Panc1 (cell line): ENCODE data around the gene ICA1. TPM values are rescaled to one million over a fixed set of nuclear protein-coding genes. Genes with fewer than 3 reads are reported as not detected.

Experiments used
- ATAC-seq: fragments of 200-7000 bp; cut with Tn5 transposase; 2 replicates; pipeline ENCODE4 v1.9.1; 2020; ENCODE audit warnings: mild to moderate bottlenecking, moderate library complexity
- BruUV-seq: library from RNA; stranded (reverse); fragments of 400-500 nt; replicated peaks from 2 replicates; lab custom pipeline; 2021; lab: Mats Ljungman, UMichigan
- CTCF ChIA-PET: fragments of 300-600 bp; sonication (Branson Sonifier 250); formaldehyde crosslinking; loops from one replicate; lab custom pipeline; 2022; ENCODE audit warnings: antibody characterized with exemption; lab: Charles Lee
- POLR2A ChIA-PET: fragments of 300-600 bp; sonication (Branson Sonifier 250); formaldehyde crosslinking; loops from one replicate; lab custom pipeline; 2022; ENCODE audit warnings: antibody characterized with exemption; lab: Charles Lee
- DNase-seq: peaks from one replicate; pipeline ENCODE4 v3.0.0-alpha.2; 2010; ENCODE audit warnings: low read depth, low spot score
- H3K27ac ChIP-seq: 2 replicates; pipeline ENCODE4 v1.5.1; 2011; ENCODE audit warnings: mild to moderate bottlenecking, low read length, inconsistent platforms
- H3K27me3 ChIP-seq: fragments of 200-500 bp; sonication (Bioruptor generic); 2 replicates; pipeline ENCODE4 v1.6.0; 2014; ENCODE audit warnings: low read length, inconsistent platforms; ENCODE audit not compliant: control insufficient read depth, insufficient read depth
- H3K36me3 ChIP-seq: fragments of 200-500 bp; sonication (Bioruptor generic); 2 replicates; pipeline ENCODE4 v1.5.1; 2014; ENCODE audit warnings: inconsistent platforms, mild to moderate bottlenecking, low read length, moderate library complexity; ENCODE audit not compliant: control insufficient read depth, insufficient read depth
- H3K4me1 ChIP-seq: 2 replicates; pipeline ENCODE4 v1.5.1; 2011; ENCODE audit warnings: inconsistent platforms, mild to moderate bottlenecking, low read length, moderate library complexity; ENCODE audit not compliant: control insufficient read depth, insufficient read depth
- H3K4me3 ChIP-seq, 2 experiments: 2 replicates each; pipeline ENCODE4 v1.5.1; 2011 to 2012; ENCODE audit warnings: low read depth in 2 of 2, low read length in 2 of 2, mild to moderate bottlenecking in 2 of 2, inconsistent platforms in 1 of 2, moderate library complexity in 1 of 2
- H3K9me3 ChIP-seq: fragments of 200-500 bp; sonication (Bioruptor generic); 2 replicates; pipeline ENCODE4 v1.5.1; 2014; ENCODE audit warnings: low read depth, mild to moderate bottlenecking, inconsistent platforms, low read length, moderate library complexity; ENCODE audit not compliant: control insufficient read depth, insufficient read depth
- CTCF ChIP-seq: fragments of 450-650 bp; IDR thresholded peaks from 2 replicates; pipeline ENCODE4 v1.5.1; 2017; ENCODE audit warnings: mild to moderate bottlenecking
- POLR2AphosphoS5 ChIP-seq: IDR thresholded peaks from 2 replicates; pipeline ENCODE4 v1.6.1; 2012; ENCODE audit warnings: mild to moderate bottlenecking, low read depth, low read length, moderate library complexity
- REST ChIP-seq, 2 experiments: IDR thresholded peaks; 2 replicates each; pipeline ENCODE4 v1.6.1; 2011 to 2012; ENCODE audit warnings: low read depth in 2 of 2, control low read depth in 1 of 2, low read length in 1 of 2, mild to moderate bottlenecking in 1 of 2, moderate library complexity in 1 of 2; ENCODE audit not compliant: insufficient read depth in 1 of 2
- SIN3A ChIP-seq: IDR thresholded peaks from 2 replicates; pipeline ENCODE4 v1.6.1; 2012; ENCODE audit warnings: low read depth, mild to moderate bottlenecking, low read length, moderate library complexity, borderline replicate concordance; ENCODE audit not compliant: insufficient read depth
- TCF7L2 ChIP-seq: IDR thresholded peaks from 2 replicates; pipeline ENCODE4 v1.6.1; 2011; ENCODE audit warnings: mild to moderate bottlenecking, low read depth, low read length, inconsistent platforms
- in situ Hi-C: cut with HindIII; loops from 2 replicates; pipeline ENCODE4 v1.10.0; 2016; ENCODE audit warnings: low sequenced_read_pairs, low pct_unique_long_range_greater_than_20kb
- intact Hi-C: fragments of 100-400 bp; cut with micrococcal nuclease; formaldehyde crosslinking; loops from one replicate; pipeline ENCODE4 v1.10.0; 2022; ENCODE audit not compliant: unreplicated experiment
- total RNA-seq: library from RNA; stranded (reverse); gene quantifications from one replicate; pipeline ENCODE4 v1.2.1, GENCODE V29; 2021; ENCODE audit not compliant: unreplicated experiment

ICA1 gene
- total RNA-seq, 1 experiment from 2014 or later, result 1.1 TPM

GRCh38 chr7:8126601-8127167, 135.3 kb downstream of the ICA1 start:
- no TSS peak for BruUV-seq
- ATAC-seq (no peak), DNase-seq (no peak)
- CTCF ChIA-PET, result no interaction called here
- POLR2A ChIA-PET, result no interaction called here
- intact Hi-C loops (no loop called here), in situ Hi-C loops (no loop called here)
- H3K27me3 ChIP-seq, result peaks cover 4% of the 10 kb centered on the region
- no peaks in the 10 kb centered on the region for H3K36me3 ChIP-seq
- H3K9me3 ChIP-seq, result no peaks in the 10 kb centered on the region
- H3K4me3 ChIP-seq, result no peak overlapping the region
- no peak for TF ChIP-seq POLR2AphosphoS5
- no peak for TF ChIP-seq CTCF
- TF ChIP-seq SIN3A, result no peak
- TF ChIP-seq REST (IDR thresholded peaks at IDR 0.05; ENCODE audit: insufficient read depth in 1 of 2, low read depth in 2 of 2, low read length in 1 of 2), result no peak
- TF ChIP-seq TCF7L2, result no peak
- no peaks in the 10 kb centered on the region for H3K4me1 ChIP-seq
- no peak overlapping the region for H3K27ac ChIP-seq

- ChIA-PET POLR2A (no interaction called here), CTCF (no interaction called here)
- no peak for ATAC-seq
Measured at GRCh38 chr7:8125680-8126444, 136.1 kb downstream of the ICA1 start.

More at GRCh38 chr7:8125680-8126444, 136.1 kb downstream of the ICA1 start:
- no peaks in the 10 kb centered on the region for H3K4me1 ChIP-seq
- DNase-seq, result no peak
- peaks cover 4% of the 10 kb centered on the region; the same call in 1 of the 2 replicates for H3K27me3 ChIP-seq
- no peak overlapping the region for H3K27ac ChIP-seq
- H3K4me3 ChIP-seq, result no peak overlapping the region
- H3K9me3 ChIP-seq, result no peaks in the 10 kb centered on the region
- TF ChIP-seq TCF7L2 (no peak), SIN3A (no peak), CTCF (no peak), POLR2AphosphoS5 (no peak), REST (IDR thresholded peaks at IDR 0.05; ENCODE audit: insufficient read depth in 1 of 2, low read depth in 2 of 2, low read length in 1 of 2) (no peak)
- no TSS peak for BruUV-seq
- in situ Hi-C loops, result no loop called here
- intact Hi-C loops, result no loop called here
- no peaks in the 10 kb centered on the region for H3K36me3 ChIP-seq
